H1 (cell line): Measurements from ENCODE around the gene MMP20.

Source experiments
- CREB1 ChIP-seq: IDR thresholded peaks from 2 replicates; pipeline ENCODE4 v1.6.1; 2012; ENCODE audit warnings: inconsistent platforms
- EGR1 ChIP-seq: IDR thresholded peaks from 2 replicates; pipeline ENCODE4 v1.6.1; 2011; ENCODE audit warnings: low read depth, low read length, borderline replicate concordance
- JUN ChIP-seq: IDR thresholded peaks from 2 replicates; pipeline ENCODE4 v1.6.1; 2011; ENCODE audit warnings: low read depth, mild to moderate bottlenecking, improper control_type of control experiment, low read length
- PHF8 ChIP-seq: fragments of 200-600 bp; sonication (generic); conservative IDR thresholded peaks from 2 replicates; pipeline ENCODE4 v1.7.1; 2012; ENCODE audit warnings: low read depth, mild to moderate bottlenecking, inconsistent platforms, low read length, moderate library complexity
- POLR2A ChIP-seq, 2 experiments: IDR thresholded peaks; 1 replicate in 1 of 2; 2 replicates in 1 of 2; pipeline ENCODE4 v1.6.1; 2011; ENCODE audit warnings: low read depth in 2 of 2, low read length in 2 of 2, mild to moderate bottlenecking in 2 of 2; ENCODE audit errors: control extremely low read depth in 1 of 2
- POLR2AphosphoS5 ChIP-seq: IDR thresholded peaks from 2 replicates; pipeline ENCODE4 v1.6.1; 2011; ENCODE audit warnings: low read depth, low read length
- SUZ12 ChIP-seq: fragments of 200-600 bp; sonication (generic); IDR thresholded peaks from 2 replicates; pipeline ENCODE4 v1.6.1; 2012; ENCODE audit warnings: mild to moderate bottlenecking, inconsistent platforms, low read length, moderate library complexity, mixed read lengths
- TCF12 ChIP-seq: IDR thresholded peaks from 2 replicates; pipeline ENCODE4 v1.6.1; 2011; ENCODE audit warnings: low read depth, mild to moderate bottlenecking, low read length
- YY1 ChIP-seq: IDR thresholded peaks from 2 replicates; pipeline ENCODE4 v1.6.1; 2011; ENCODE audit warnings: low read depth, mild to moderate bottlenecking, low read length
- TF ChIP-seq, protein P1 (sequence below), 3 experiments: IDR thresholded peaks; 1 replicate in 2 of 3; 2 replicates in 1 of 3; pipeline versions ENCODE4 v1.5.1 to v1.6.1; 2011; ENCODE audit warnings: low read length in 3 of 3, mild to moderate bottlenecking in 3 of 3, inconsistent platforms in 2 of 3, low read depth in 1 of 3, moderate library complexity in 1 of 3; ENCODE audit not compliant: insufficient read depth in 1 of 3; ENCODE audit errors: control extremely low read depth in 1 of 3
- TF ChIP-seq, protein P2 (sequence below): IDR thresholded peaks from 2 replicates; pipeline ENCODE4 v1.6.1; 2012; ENCODE audit warnings: inconsistent platforms
- TF ChIP-seq, protein P3 (sequence below): fragments of 300-600 bp; sonication (generic); IDR thresholded peaks from 2 replicates; pipeline ENCODE4 v1.7.1; 2012; ENCODE audit warnings: low read length, moderate library complexity, mild to moderate bottlenecking, inconsistent platforms; ENCODE audit not compliant: insufficient replicate concordance
- TF ChIP-seq, protein P4 (sequence below): IDR thresholded peaks from 2 replicates; pipeline ENCODE4 v1.6.1; 2011; ENCODE audit warnings: low read length, improper control_type of control experiment

DNA sequence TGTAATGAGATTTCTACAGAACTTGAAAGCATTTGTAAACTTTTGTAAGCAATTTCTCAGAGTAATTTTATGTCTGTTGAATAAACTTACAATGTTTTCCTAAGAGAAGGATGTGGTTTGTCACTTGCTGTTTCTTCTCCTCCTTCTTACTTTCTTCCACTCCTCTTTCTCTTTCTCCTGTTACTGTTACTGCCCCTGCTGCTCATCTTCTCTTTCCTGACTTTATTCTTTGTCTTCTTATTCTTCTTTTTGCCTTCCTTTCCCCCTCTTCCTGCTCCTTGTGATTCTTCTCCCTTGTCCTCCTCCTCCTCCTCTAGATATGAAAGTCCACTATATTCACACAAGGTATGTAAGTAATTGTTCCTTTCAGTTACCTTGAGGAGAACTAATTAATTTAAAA, 63.5 kb downstream of the MMP20 start:
- TF ChIP-seq JUN (no peak), CREB1 (no peak), POLR2A (IDR thresholded peaks at IDR 0.05; ENCODE audit: control extremely low read depth in 1 of 2, low read depth in 2 of 2, low read length in 2 of 2) (no peak), PHF8 (no peak), POLR2AphosphoS5 (no peak), YY1 (no peak), TCF12 (no peak), EGR1 (no peak), SUZ12 (no peak)
- TF ChIP-seq, protein P1, sequence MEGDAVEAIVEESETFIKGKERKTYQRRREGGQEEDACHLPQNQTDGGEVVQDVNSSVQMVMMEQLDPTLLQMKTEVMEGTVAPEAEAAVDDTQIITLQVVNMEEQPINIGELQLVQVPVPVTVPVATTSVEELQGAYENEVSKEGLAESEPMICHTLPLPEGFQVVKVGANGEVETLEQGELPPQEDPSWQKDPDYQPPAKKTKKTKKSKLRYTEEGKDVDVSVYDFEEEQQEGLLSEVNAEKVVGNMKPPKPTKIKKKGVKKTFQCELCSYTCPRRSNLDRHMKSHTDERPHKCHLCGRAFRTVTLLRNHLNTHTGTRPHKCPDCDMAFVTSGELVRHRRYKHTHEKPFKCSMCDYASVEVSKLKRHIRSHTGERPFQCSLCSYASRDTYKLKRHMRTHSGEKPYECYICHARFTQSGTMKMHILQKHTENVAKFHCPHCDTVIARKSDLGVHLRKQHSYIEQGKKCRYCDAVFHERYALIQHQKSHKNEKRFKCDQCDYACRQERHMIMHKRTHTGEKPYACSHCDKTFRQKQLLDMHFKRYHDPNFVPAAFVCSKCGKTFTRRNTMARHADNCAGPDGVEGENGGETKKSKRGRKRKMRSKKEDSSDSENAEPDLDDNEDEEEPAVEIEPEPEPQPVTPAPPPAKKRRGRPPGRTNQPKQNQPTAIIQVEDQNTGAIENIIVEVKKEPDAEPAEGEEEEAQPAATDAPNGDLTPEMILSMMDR (IDR thresholded peaks at IDR 0.05; ENCODE audit: control extremely low read depth in 1 of 3, insufficient read depth in 1 of 3, low read depth in 1 of 3, low read length in 3 of 3): no peak
- TF ChIP-seq, protein P2, sequence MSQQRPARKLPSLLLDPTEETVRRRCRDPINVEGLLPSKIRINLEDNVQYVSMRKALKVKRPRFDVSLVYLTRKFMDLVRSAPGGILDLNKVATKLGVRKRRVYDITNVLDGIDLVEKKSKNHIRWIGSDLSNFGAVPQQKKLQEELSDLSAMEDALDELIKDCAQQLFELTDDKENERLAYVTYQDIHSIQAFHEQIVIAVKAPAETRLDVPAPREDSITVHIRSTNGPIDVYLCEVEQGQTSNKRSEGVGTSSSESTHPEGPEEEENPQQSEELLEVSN: no peak
- TF ChIP-seq, protein P3, sequence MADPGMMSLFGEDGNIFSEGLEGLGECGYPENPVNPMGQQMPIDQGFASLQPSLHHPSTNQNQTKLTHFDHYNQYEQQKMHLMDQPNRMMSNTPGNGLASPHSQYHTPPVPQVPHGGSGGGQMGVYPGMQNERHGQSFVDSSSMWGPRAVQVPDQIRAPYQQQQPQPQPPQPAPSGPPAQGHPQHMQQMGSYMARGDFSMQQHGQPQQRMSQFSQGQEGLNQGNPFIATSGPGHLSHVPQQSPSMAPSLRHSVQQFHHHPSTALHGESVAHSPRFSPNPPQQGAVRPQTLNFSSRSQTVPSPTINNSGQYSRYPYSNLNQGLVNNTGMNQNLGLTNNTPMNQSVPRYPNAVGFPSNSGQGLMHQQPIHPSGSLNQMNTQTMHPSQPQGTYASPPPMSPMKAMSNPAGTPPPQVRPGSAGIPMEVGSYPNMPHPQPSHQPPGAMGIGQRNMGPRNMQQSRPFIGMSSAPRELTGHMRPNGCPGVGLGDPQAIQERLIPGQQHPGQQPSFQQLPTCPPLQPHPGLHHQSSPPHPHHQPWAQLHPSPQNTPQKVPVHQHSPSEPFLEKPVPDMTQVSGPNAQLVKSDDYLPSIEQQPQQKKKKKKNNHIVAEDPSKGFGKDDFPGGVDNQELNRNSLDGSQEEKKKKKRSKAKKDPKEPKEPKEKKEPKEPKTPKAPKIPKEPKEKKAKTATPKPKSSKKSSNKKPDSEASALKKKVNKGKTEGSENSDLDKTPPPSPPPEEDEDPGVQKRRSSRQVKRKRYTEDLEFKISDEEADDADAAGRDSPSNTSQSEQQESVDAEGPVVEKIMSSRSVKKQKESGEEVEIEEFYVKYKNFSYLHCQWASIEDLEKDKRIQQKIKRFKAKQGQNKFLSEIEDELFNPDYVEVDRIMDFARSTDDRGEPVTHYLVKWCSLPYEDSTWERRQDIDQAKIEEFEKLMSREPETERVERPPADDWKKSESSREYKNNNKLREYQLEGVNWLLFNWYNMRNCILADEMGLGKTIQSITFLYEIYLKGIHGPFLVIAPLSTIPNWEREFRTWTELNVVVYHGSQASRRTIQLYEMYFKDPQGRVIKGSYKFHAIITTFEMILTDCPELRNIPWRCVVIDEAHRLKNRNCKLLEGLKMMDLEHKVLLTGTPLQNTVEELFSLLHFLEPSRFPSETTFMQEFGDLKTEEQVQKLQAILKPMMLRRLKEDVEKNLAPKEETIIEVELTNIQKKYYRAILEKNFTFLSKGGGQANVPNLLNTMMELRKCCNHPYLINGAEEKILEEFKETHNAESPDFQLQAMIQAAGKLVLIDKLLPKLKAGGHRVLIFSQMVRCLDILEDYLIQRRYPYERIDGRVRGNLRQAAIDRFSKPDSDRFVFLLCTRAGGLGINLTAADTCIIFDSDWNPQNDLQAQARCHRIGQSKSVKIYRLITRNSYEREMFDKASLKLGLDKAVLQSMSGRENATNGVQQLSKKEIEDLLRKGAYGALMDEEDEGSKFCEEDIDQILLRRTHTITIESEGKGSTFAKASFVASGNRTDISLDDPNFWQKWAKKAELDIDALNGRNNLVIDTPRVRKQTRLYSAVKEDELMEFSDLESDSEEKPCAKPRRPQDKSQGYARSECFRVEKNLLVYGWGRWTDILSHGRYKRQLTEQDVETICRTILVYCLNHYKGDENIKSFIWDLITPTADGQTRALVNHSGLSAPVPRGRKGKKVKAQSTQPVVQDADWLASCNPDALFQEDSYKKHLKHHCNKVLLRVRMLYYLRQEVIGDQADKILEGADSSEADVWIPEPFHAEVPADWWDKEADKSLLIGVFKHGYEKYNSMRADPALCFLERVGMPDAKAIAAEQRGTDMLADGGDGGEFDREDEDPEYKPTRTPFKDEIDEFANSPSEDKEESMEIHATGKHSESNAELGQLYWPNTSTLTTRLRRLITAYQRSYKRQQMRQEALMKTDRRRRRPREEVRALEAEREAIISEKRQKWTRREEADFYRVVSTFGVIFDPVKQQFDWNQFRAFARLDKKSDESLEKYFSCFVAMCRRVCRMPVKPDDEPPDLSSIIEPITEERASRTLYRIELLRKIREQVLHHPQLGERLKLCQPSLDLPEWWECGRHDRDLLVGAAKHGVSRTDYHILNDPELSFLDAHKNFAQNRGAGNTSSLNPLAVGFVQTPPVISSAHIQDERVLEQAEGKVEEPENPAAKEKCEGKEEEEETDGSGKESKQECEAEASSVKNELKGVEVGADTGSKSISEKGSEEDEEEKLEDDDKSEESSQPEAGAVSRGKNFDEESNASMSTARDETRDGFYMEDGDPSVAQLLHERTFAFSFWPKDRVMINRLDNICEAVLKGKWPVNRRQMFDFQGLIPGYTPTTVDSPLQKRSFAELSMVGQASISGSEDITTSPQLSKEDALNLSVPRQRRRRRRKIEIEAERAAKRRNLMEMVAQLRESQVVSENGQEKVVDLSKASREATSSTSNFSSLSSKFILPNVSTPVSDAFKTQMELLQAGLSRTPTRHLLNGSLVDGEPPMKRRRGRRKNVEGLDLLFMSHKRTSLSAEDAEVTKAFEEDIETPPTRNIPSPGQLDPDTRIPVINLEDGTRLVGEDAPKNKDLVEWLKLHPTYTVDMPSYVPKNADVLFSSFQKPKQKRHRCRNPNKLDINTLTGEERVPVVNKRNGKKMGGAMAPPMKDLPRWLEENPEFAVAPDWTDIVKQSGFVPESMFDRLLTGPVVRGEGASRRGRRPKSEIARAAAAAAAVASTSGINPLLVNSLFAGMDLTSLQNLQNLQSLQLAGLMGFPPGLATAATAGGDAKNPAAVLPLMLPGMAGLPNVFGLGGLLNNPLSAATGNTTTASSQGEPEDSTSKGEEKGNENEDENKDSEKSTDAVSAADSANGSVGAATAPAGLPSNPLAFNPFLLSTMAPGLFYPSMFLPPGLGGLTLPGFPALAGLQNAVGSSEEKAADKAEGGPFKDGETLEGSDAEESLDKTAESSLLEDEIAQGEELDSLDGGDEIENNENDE: no peak
- TF ChIP-seq, protein P4, sequence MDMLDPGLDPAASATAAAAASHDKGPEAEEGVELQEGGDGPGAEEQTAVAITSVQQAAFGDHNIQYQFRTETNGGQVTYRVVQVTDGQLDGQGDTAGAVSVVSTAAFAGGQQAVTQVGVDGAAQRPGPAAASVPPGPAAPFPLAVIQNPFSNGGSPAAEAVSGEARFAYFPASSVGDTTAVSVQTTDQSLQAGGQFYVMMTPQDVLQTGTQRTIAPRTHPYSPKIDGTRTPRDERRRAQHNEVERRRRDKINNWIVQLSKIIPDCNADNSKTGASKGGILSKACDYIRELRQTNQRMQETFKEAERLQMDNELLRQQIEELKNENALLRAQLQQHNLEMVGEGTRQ: no peak
